Activated naive CD4-positive, alpha-beta T cell (primary cell): Measurements from ENCODE around the gene ORC3.
"Not testable (repeated sequence)": the region's sequence is repeated elsewhere in the genome, so short reads cannot be mapped to it uniquely, and the experiment has no call there.

ENCODE experiments used
- DNase-seq, 4 experiments: peaks; one replicate each; lab custom pipeline; 2025; lab: John Stamatoyannopoulos, UW

The ORC3 gene

GRCh38 chr6:87697581-87698546 is 107.9 kb downstream of the ORC3 start:
- no peak for DNase-seq

DNA sequence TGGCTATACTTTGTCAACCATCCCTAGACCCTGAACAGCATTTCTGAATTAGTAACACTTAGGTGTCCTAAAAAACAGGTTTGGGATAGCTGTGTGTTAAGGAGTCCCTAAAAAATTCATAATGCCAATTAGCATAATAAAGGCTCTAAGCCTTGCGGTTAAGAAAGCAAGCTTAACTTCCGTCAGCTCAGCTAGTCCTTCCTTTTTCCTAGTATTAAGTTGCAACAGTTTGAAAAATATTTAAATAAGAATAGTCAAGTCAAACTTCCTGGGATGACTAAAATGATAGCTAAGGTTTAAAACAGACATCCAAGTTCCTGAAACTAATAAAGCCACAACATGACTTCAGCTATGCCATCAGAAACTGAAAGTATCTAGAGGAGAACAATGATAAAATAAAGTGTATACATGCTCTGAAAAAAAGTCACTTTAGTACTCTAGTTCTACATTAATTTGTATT is 108.6 kb downstream of the ORC3 start:
- no peak for DNase-seq

- no peak for DNase-seq
These were observed 109.6 kb downstream of the ORC3 start for GRCh38 chr6:87699576-87699975.

DNA sequence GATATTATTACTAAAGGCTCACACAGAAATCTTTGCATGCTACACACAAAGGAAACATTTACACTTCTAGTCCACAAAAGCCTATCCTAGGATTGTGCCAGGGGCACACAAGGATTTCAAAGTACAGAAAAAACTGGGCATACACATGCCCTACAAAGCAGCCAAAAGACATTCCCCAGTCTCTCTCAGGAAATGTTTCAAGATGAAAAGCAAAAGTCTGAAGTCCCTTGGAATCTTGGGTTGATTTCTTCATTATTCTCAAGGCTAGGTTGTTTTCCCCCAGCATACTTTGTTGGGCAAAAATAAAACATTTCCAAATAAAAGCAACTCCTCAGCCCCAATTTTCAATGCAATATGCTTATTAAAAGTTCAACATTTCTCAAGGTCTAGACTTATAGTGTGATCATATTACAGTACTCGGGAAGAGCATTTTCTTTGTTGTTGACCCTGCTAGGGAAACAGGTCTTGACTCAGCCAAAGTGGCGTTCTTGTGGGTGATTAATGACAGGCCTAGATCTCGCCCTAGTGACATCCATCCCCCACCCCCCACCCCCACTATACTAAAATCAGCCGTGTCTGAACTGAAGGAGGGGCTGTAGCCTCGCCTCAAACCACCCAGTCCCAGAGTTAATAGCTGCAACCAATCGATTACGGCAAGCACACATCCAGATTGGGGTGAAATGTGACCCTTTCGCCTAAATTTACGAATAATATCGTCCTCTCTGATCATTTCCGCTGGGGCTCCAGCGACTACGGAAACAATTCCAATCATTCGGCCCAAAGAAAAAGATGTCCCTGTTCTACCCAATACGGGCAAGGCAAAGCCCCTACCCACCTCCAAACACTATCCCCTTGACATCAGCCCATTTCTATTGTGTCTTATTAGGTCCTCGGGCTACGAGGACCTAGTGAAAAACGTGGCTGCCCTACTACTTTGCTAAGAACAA is 110.7 kb downstream of the ORC3 start:
- DNase-seq: peak in 1 of 4 experiments; percentile 9

- DNase-seq: peak in 1 of 4 experiments; percentile 18
These were observed 111.4 kb downstream of the ORC3 start for GRCh38 chr6:87701344-87701675.

GRCh38 chr6:87701676-87702588 is 112.0 kb downstream of the ORC3 start, which contains the start of gene AKIRIN2:
Gene AKIRIN2 (minus strand): TSS chr6:87702233. CDS start chr6:87701684, 549 bp downstream.
- peak; percentile 91 to 95 (median 94) for DNase-seq

GRCh38 chr6:87702589-87702945 is 112.6 kb downstream of the ORC3 start:
- no peak for DNase-seq

- not testable (repeated sequence) for DNase-seq
These were observed 113.1 kb downstream of the ORC3 start for GRCh38 chr6:87703039-87703438.

DNA sequence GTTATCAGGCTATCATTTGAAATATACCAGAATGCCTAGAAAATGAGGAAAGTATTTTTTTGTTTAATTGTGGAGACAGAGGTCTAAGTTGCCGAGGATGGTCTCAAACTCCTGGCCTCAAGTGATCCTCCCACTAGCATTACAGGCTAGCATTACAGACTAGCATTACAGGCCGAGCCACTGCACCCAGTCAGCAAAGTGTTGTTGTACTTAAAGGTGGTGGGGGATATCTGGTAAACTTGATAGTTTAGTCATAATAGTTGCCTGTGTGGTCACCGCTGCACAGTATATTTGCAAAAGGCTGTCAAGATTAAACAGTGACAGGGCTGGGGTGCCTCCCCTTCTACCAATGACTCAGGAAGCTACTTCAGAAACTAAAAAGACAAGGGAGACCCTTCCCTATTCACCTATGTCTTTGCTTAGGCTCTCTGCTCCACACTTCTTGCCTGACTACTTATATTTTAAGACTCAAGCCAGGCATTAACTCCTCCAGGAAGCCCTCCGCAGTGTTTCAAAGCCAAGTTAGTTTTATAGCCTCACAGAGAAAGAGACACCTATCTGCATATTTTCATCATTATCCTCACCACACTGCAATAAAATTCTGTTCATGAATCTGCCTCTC is 115.2 kb downstream of the ORC3 start:
- DNase-seq: no peak

DNA sequence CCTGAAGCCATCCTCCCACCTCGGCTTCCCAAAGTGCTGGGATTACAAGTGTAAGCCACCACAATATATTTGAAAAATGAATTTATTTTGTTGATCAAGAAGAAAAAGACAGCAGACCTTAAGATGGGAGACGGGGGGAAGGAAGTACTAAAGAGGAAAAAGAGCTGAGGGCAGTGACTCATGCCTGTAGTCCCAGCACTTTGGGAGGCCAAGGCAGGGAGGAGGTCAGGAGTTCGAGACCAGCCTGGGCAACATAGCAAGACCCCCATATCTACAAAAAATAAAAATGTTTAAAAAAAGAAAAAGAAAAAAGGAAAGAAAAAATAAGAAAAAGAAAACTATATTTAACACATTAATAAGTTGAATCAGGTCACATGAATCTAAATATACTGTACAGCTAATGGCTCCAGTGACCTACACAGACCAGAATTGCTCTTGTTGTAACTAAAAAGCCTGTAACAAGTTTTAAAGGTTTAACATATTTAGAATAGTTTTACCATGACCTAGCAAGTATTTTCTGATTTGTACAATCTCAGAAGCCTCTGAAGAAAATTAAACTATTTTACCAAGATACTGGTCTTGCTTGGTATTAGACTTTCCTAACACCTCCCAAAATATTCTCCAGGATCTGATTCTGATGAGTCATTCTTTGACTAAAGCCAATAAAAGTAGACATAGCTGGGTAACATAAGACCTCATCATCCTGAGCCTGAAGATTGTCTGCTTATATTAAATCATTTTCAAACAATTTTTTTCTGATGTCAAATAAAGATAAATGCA is 116.4 kb downstream of the ORC3 start:
- DNase-seq: no peak

DNA sequence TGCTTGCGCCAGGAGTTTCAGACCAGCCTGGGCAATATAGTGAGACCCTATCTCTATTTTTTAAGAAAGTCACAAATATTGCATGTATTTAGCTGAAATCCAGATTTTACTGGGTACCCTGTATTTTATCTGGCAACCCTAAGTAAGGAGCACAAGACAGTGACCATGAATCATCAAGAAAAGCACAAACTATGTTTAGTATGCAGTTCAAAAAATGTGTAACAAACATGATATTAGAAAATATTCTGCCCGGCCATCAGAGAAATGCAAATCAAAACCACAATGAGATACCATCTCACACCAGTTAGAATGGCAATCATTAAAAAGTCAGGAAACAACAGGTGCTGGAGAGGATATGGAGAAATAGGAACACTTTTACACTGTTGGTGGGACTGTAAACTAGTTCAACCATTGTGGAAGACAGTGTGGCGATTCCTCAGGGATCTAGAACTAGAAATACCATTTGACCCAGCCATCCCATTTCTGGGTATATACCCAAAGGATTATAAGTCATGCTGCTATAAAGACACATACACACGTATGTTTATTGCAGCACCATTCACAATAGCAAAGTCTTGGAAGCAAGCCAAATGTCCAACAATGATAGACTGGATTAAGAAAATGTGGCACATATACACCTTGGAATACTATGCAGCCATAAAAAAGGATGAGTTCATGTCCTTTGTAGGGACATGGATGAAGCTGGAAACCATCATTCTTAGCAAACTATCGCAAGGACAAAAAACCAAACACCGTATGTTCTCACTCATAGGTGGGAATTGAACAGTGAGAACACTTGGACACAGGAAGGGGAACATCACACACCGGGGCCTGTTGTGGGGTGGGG is 118.9 kb downstream of the ORC3 start:
- not testable (repeated sequence) for DNase-seq

DNA sequence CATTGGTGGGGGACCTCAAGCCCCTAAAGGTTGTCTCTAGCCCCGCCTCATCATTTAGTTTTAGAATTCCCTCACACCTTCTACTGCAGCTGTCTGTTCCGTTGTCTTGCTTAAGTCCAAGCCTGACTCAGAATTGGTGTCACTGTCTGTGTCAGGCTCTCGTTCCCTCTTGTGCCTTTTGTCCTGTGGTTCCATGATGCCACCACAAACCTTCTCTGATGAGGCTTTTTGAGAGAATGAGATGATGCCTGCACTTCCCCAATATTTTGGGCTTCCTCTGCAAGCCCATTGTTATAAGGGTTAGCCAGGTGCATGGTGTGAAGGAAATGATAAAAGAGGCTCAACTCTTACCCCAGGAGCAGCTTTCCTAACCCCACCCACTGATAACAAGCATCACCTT is 120.2 kb downstream of the ORC3 start:
- DNase-seq: no peak

DNA sequence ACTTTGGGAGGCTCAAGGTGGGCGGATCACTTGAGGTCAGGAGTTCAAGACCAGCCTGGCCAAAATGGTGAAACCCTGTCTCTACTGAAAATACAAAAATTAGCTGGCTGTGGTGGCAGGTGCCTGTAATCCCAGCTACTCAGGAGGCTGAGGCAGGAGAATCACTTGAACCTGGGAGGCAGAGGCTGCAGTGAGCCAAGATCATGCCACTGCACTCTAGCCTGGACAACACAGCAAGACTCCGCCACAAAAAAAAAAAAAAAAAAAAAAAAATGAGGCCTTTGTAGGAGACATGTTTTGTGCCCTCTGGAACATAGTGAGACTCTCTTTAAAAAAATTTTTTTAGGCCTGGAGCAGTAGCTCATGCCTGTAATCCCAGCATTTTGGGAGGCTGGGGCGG is 122.8 kb downstream of the ORC3 start:
- not testable (repeated sequence) for DNase-seq

GRCh38 chr6:87714093-87714842 is 124.3 kb downstream of the ORC3 start:
- DNase-seq: no peak
